A549 treated with CORT108297 at 1 μM for 4 hours (cell line): Measurements from ENCODE around the gene SEMA3A. TPM values are rescaled to one million over a fixed set of nuclear protein-coding genes. Genes with fewer than 3 reads are reported as not detected.

ENCODE experiments used
- total RNA-seq: library from RNA; stranded (reverse); fragments of 200-300 nt; extraction: Qiagen RNA extraction; gene quantifications from 5 replicates; pipeline ENCODE4 v1.2.3, GENCODE V29; 2022

Gene SEMA3A
- total RNA-seq: 3.9 to 6.7 TPM (median 5.6 TPM) in 5 replicates

GRCh38 chr7:84194484-84195271 is at the start of gene SEMA3A:
TSS of gene SEMA3A (minus strand) at chr7:84194789. CDS start at chr7:84194586, 203 bp downstream.

